ENCODE measurements around the gene POLA1.

GRCh38 chrX:25003066-25003849 lies 309.5 kb downstream of the POLA1 start:
- TF ChIP-seq TEAD4 (IDR thresholded peaks at IDR 0.05) = no peak
- TF ChIP-seq REST (IDR thresholded peaks at IDR 0.05; ENCODE audit: low read depth) = no peak
- no peak for TF ChIP-seq EP300 (IDR thresholded peaks at IDR 0.05; ENCODE audit: borderline replicate concordance)
- no peak for TF ChIP-seq NFIC (IDR thresholded peaks at IDR 0.05)
- TF ChIP-seq RAD21 (IDR thresholded peaks at IDR 0.05; ENCODE audit: low read depth) = no peak
- no peak for TF ChIP-seq FOXM1 (IDR thresholded peaks at IDR 0.05; ENCODE audit: borderline replicate concordance, low read depth)
- TF ChIP-seq USF1 (IDR thresholded peaks at IDR 0.05) = no peak
- no peak for TF ChIP-seq CEBPB (IDR thresholded peaks at IDR 0.05)
- TF ChIP-seq EGR1 (IDR thresholded peaks at IDR 0.05) = no peak
- no peak for TF ChIP-seq CREB1 (IDR thresholded peaks at IDR 0.05; ENCODE audit: low read depth)
- no peak for TF ChIP-seq TAF1 (IDR thresholded peaks at IDR 0.05; ENCODE audit: low read depth)
- TF ChIP-seq YY1 (IDR thresholded peaks at IDR 0.05; ENCODE audit: low read depth) = no peak

Measured in Ishikawa (cell line).